SHP77 treated with DMSO at 0.1 percent for 48 hours (cell line): ENCODE measurements around the gene ABCF1.

Experiments
- DNase-seq: peaks from one replicate; lab custom pipeline; 2025; lab: John Stamatoyannopoulos, UW

The ABCF1 gene

DNA sequence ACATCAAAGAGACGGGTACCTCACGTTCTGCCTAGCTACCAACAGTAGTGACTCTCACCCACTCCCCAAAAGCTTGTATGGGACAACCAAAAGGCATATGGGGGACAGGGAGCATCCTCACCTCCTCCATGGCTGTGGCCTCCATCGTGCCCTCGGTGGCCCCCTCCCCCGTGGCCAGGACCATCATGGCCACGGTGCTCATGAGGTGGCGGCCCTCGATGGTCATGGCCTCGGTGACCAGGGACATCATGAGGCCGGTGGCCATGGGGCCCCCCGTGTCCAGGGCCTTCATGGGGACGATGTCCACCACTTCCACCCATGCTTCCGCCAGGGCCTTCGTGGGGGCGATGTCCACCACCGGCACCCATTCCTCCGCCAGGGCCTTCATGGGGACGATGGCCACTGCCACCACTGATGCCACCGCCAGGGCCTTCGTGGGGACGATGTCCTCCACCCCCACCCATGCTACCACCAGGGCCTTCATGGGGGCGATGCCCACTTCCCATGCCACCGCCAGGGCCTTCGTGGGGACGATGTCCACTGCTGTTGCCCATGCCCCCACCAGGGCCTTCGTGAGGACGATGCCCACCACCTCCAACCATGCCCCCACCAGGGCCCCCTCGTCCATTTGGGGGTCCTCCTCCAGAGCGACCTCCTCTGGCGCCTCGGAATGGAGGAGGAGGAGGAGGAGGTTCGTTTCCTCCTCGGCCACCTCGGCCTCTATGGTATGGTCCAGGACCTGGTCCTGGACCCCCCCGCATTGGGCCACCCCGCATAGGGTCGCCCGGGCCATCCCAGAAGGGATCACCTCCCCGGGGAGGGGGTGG is 30.8 kb downstream of the ABCF1 start:
- no peak for DNase-seq

DNA sequence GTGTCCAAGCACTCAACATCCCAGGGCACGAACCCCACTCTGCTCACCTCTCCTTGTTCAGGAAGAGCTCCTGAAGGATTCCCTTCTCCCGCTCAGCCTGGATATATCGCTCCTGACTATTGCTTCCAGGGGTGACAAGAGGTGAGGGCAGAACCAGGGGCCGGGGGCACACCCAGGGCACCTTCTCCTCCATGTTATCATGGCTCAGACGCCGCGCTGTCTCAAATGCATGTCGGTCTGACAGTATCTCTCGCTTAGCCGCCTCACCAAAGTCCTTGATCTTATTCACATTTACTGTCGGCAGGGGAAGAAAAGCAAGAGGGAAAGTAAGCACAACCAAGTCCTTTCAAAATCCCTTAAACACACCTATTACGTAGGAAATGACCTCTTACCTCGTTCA is 32.7 kb downstream of the ABCF1 start:
- no peak for DNase-seq

- no peak for DNase-seq
Measured at GRCh38 chr6:30610065-30610464, 38.8 kb downstream of the ABCF1 start.

- DNase-seq = no peak
Measured at GRCh38 chr6:30611150-30611855, 40.1 kb downstream of the ABCF1 start.

GRCh38 chr6:30611856-30612194 is 40.6 kb downstream of the ABCF1 start:
- no peak for DNase-seq

- no peak for DNase-seq
Measured at GRCh38 chr6:30612213-30612612, 41.0 kb downstream of the ABCF1 start.

GRCh38 chr6:30612687-30613248 is 41.5 kb downstream of the ABCF1 start:
- DNase-seq = no peak

DNA sequence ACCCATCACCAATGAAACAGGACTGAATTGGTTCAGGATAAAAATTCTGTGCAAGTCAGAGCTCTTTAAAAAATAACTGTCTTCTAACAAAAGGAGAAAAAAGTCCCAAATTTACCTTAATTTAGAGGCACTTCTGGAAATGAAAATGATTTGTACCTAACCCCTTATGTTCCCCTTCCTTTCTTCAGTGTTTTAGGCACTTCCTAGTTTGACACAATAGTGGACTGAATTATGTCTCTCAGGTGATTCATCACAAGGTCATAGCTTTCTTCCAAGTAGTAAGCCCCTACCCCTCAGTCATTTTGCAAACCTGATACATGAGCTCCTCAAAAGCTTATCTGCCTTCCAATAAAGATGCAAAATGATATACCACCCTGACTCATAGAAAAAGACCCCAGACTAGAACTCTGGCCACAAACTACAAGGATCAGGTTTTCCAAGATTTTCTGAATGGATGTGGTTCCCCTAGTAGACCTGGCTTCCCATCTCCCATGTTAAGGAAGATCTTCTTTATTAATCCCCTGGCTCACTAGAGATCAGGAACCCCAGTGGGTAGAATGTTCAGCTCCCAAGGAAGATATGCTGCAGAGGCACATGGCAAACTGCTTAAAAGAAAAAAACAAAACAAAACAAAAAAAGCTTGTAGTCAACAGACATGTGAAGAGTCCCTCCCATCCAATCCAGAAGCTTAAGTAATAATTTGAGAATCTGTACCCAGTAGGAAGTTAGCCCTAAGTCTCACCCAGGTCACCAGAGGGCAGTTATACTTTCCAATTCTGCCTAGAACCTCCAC is 42.2 kb downstream of the ABCF1 start:
- no peak for DNase-seq

- no peak for DNase-seq
Measured at GRCh38 chr6:30614044-30614842, 43.0 kb downstream of the ABCF1 start.

GRCh38 chr6:30614843-30615218 is 43.6 kb downstream of the ABCF1 start:
- DNase-seq = peak; percentile 74

DNA sequence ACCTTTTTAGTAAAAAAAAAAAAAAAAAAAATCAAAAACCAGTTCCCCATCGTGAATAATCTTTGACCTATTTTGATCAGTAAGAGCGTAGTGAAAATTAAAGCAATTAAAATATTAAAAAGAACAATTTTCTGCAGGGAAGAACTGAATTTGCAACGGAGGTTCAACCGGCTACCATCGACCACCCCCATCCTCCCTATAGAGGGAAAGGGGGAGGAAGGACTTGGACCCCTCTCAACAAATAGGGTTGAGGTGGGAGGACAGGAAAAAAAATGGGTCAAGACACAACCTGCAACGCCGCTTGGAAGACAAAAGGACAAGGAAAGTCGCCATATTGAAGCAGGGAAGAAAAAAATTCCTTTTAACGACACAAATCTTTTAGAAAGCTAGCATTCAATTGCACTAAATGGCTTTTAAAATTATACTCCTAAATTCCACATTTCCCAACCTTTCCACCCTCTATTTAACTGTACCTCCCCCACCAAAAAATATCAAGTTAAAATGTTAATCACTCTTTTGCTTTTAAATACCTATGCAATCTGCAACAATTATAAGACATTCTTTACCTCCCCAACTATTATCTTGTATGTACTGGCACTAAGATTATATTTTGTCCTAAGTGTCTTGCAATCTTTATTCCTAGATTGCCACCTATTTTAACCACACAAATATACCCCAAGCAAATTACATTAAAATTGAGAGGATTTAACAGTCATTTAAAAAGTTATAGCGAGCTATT is 44.1 kb downstream of the ABCF1 start:
- no peak for DNase-seq

DNA sequence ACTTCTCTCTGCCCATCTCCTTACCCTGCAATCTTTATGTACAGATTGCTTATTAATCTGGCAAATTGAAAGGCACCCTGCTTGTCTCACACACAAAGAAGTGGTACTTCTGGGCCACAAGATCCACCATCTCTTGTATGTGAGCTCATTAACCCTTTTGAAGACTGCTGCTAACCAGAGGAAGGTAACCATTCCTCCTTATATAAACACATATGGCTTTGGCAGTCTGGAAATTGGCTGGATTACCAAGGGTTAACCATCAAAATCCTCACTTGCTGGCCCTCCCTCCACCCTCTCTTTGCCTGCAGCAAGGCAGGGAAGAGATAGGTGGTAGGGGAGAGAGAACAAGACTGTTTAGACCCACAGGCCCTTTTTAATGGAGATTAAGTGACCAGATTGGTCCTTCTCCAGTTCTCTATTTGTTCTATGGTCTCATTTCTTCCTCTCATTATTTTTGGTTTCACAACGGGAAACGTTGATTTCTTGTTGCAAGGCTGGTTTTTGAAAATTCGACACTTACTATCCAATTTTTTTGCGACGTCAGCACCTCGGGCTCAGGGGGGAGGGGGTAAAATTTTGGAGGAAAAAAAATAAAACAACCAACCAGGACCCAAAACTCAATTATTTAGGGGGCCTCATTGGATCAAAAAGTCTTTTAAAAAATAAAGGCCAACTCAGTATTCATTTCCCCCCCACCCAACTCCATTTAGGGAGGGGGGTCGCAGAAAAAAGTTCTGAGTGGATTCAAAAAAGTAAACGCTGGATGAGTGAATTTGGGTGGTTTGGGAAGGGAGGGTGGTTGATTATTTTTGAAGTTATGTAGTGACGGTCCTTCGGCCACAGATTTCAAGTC is 44.9 kb downstream of the ABCF1 start:
- no peak for DNase-seq

- DNase-seq = peak; percentile 100
Measured at GRCh38 chr6:30616811-30617564, 45.7 kb downstream of the ABCF1 start, which contains the start of gene PPP1R10. PPP1R10 (minus strand) TSS chr6:30617243; CDS start chr6:30609944, 7,299 bp downstream.

GRCh38 chr6:30617565-30618269 is 46.5 kb downstream of the ABCF1 start, which contains the start of gene MRPS18B:
MRPS18B (plus strand) TSS chr6:30617840; CDS start chr6:30617866, 26 bp downstream.
- peak; percentile 99 for DNase-seq

- no peak for DNase-seq
Measured at GRCh38 chr6:30618270-30618797, 47.1 kb downstream of the ABCF1 start.

- DNase-seq = no peak
Measured at GRCh38 chr6:30619561-30619960, 48.3 kb downstream of the ABCF1 start.

DNA sequence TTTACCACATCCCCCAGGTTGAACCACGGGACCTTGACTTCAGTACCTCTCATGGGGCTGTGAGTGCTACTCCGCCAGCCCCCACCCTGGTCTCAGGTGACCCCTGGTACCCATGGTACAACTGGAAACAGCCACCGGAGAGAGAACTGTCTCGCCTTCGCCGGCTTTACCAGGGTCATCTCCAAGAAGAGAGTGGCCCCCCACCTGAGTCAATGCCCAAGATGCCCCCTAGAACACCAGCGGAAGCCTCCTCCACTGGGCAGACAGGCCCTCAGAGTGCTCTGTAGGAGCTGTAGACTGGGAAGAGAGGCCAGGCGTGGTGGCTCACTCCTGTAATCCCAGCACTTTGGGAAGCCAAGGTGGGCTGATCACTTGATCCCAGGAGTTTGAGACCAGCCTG is 54.3 kb downstream of the ABCF1 start:
- no peak for DNase-seq
